DND-41 (cell line): ENCODE measurements around the gene HOXB7.

Experiments
- CTCF ChIP-seq: IDR thresholded peaks from 2 replicates; pipeline ENCODE4 v1.5.1; 2012; ENCODE audit warnings: borderline replicate concordance, low read length, moderate library complexity, mild to moderate bottlenecking; ENCODE audit not compliant: poor library complexity, severe bottlenecking; ENCODE audit errors: extremely low read depth
- EZH2 ChIP-seq: IDR thresholded peaks from 3 replicates; pipeline ENCODE4 v1.6.1; 2012; ENCODE audit warnings: borderline replicate concordance, low read depth, mild to moderate bottlenecking, moderate library complexity, low read length, inconsistent platforms; ENCODE audit not compliant: severe bottlenecking

- TF ChIP-seq CTCF (no peak), EZH2 (no peak)
These were observed 38.9 kb downstream of the HOXB7 start for GRCh38 chr17:48571826-48572417.
